Kidney (tissue), 14 donors: ENCODE results near the gene REEP3. TPM values are rescaled to one million over a fixed set of nuclear protein-coding genes. Genes with fewer than 3 reads are reported as not detected.

Experiments
- DNase-seq, 5 donors: peaks; one replicate each; pipeline ENCODE4 v3.0.0-alpha.2; 2013 to 2020
- FAIRE-seq: peaks from 2 replicates; lab custom pipeline; 2012; peaks lifted over from hg19 to GRCh38; lab: Jason Lieb, UNC
- H3K27ac ChIP-seq, 2 donors: one replicate each; pipeline ENCODE4 v1.7.0; 2013; ENCODE audit warnings: low read depth in 2 of 2, low read length in 2 of 2, inconsistent platforms in 1 of 2
- H3K27me3 ChIP-seq: one replicate; pipeline ENCODE4 v1.7.1; 2013; ENCODE audit warnings: low read length, inconsistent platforms; ENCODE audit not compliant: control insufficient read depth, insufficient read depth
- H3K36me3 ChIP-seq, 3 donors: one replicate each; pipeline versions ENCODE4 v1.7.0 to v1.7.1; 2013; ENCODE audit warnings: low read length in 3 of 3, control low read depth in 1 of 3, inconsistent platforms in 1 of 3; ENCODE audit not compliant: insufficient read depth in 3 of 3, control insufficient read depth in 2 of 3
- H3K4me1 ChIP-seq, 3 donors: one replicate each; pipeline versions ENCODE4 v1.7.0 to v1.7.1; 2013; ENCODE audit warnings: low read length in 3 of 3, inconsistent platforms in 1 of 3, low read depth in 1 of 3; ENCODE audit not compliant: control insufficient read depth in 2 of 3, insufficient read depth in 2 of 3
- H3K4me3 ChIP-seq, 3 donors: one replicate each; pipeline versions ENCODE4 v1.7.0 to v1.8.1; 2013; ENCODE audit warnings: low read length in 3 of 3, control low read depth in 1 of 3, inconsistent platforms in 1 of 3
- H3K9ac ChIP-seq, 3 donors: one replicate each; pipeline versions ENCODE4 v1.7.0 to v1.7.1; 2013; ENCODE audit warnings: low read length in 3 of 3, control low read depth in 1 of 3, inconsistent platforms in 1 of 3
- H3K9me3 ChIP-seq, 3 donors: one replicate each; pipeline versions ENCODE4 v1.7.0 to v1.7.1; 2013; ENCODE audit warnings: low read length in 3 of 3, control low read depth in 1 of 3, inconsistent platforms in 1 of 3; ENCODE audit not compliant: control insufficient read depth in 2 of 3, insufficient read depth in 1 of 3
- intact Hi-C: fragments of 100-400 bp; cut with DNase I; formaldehyde crosslinking; loops from one replicate; pipeline ENCODE4 v1.11.1; 2022
- polyA plus RNA-seq: library from polyadenylated mRNA; stranded (reverse); fragments of 350-450 nt; fragmentation: Illumina TruSeq; extraction: RNeasy Lipid Tissue Mini Kit (QIAGEN cat#74804); gene quantifications from one replicate; pipeline ENCODE4 v1.2.3, GENCODE V29; 2014; ENCODE audit warnings: low read depth, low replicate concordance; ENCODE audit not compliant: insufficient read depth
- total RNA-seq: library from RNA; stranded (reverse); fragmentation: NEBNext Ultra II Directional; extraction: Animal tissue kit (Norgen Biotek cat#: 25700); gene quantifications from one replicate; pipeline ENCODE4 v1.2.1, GENCODE V29; 2021
- TF ChIP-seq, protein P1 (sequence below): IDR thresholded peaks from 3 replicates; pipeline ENCODE4 v1.5.1; 2012; ENCODE audit warnings: mild to moderate bottlenecking, moderate library complexity, borderline replicate concordance; ENCODE audit not compliant: insufficient read depth; ENCODE audit errors: extremely low read depth
- donor health status: control.
- donor health status: control.
- donor health status: control.
- donor health status: control.
- donor health status: control.
- donor health status: DM: yes; HTN: yes; CAD: no.
- donor health status: Normal renal cell carcinoma (clear cell type).

The REEP3 gene
- total and polyA plus RNA-seq, 2 donors from 2014 or later, result 12.7 to 34.6 TPM

DNA sequence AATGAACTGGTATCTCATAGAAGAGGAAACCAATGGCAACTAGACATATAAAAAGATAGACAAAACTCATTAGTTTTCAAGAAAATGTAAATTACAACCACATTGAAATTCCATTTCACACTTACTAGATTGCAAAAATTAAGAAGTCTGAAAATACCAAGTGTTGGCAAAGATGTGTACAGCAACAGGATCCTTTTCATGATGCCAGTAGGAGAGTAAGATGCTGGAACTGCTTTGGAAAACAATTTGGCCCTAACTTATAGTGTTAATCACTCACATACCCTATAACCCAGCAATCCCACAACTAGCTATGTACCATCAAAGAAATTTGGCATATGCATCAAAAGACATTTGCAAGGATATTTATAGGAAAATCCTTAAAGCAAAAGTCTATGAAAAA lies 15.5 kb downstream of the REEP3 start:
- Histone ChIP-seq H3K4me1 (no peaks in the 10 kb centered on the region), H3K27me3 (no peaks in the 10 kb centered on the region), H3K9me3 (no peaks in the 10 kb centered on the region), H3K27ac (no peak overlapping the region), H3K36me3 (no peaks in the 10 kb centered on the region), H3K4me3 (no peak overlapping the region), H3K9ac (no peak overlapping the region)
- FAIRE-seq (no peak), DNase-seq (no peak)
- TF ChIP-seq, protein P1, sequence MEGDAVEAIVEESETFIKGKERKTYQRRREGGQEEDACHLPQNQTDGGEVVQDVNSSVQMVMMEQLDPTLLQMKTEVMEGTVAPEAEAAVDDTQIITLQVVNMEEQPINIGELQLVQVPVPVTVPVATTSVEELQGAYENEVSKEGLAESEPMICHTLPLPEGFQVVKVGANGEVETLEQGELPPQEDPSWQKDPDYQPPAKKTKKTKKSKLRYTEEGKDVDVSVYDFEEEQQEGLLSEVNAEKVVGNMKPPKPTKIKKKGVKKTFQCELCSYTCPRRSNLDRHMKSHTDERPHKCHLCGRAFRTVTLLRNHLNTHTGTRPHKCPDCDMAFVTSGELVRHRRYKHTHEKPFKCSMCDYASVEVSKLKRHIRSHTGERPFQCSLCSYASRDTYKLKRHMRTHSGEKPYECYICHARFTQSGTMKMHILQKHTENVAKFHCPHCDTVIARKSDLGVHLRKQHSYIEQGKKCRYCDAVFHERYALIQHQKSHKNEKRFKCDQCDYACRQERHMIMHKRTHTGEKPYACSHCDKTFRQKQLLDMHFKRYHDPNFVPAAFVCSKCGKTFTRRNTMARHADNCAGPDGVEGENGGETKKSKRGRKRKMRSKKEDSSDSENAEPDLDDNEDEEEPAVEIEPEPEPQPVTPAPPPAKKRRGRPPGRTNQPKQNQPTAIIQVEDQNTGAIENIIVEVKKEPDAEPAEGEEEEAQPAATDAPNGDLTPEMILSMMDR, result no peak
- intact Hi-C loops, result no loop called here

DNA sequence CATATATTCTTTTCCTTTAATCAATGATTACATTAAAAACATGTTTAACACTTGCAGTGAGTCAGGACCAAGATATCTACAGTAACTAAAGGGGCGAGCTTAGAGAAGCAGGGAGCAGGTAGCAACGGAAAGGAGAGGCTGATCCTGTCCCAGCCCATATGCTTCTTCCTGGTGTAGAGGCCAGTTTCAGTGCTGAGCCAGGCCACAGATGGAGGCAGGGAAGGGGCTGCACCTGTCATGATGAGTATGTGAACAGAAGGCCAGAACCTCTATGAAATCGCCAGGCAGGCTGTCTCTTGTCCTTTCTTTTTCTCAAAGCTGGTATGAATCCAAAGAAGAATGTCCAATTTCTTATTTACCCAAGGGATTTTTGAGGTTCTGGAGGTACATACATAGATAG lies 16.3 kb downstream of the REEP3 start:
- H3K4me1 ChIP-seq, result no peaks in the 10 kb centered on the region
- intact Hi-C loops, result no loop called here
- no peaks in the 10 kb centered on the region for H3K36me3 ChIP-seq
- H3K27ac ChIP-seq, result no peak overlapping the region
- H3K9ac ChIP-seq, result no peak overlapping the region
- no peaks in the 10 kb centered on the region for H3K27me3 ChIP-seq
- TF ChIP-seq, protein P1, result no peak
- FAIRE-seq, result no peak
- H3K4me3 ChIP-seq, result no peak overlapping the region
- no peak for DNase-seq
- no peaks in the 10 kb centered on the region for H3K9me3 ChIP-seq

DNA sequence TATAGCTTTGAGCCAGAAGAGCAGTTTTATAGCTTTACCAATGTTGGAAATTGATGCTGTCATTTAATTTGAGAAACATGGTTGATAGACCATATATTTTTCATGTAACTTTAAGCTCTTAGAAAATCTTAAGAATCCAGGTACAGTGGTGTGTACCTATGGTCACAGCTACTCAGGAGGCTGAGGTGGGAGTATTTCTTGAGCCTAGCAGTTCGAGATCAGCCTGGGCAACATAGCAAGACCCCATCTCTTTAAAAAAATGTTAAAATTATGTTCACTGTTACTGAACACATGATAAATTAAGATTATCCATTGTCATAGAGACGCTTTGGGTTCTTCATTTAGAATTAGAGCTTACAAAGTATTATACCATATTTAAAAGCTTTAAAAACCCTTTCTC lies 18.2 kb downstream of the REEP3 start:
- no peaks in the 10 kb centered on the region for H3K27me3 ChIP-seq
- H3K36me3 ChIP-seq, result no peaks in the 10 kb centered on the region
- TF ChIP-seq, protein P1, result no peak
- no peaks in the 10 kb centered on the region for H3K9me3 ChIP-seq
- H3K9ac ChIP-seq, result no peak overlapping the region
- FAIRE-seq (no peak), DNase-seq (no peak)
- H3K4me3 ChIP-seq, result no peak overlapping the region
- intact Hi-C loops, result no loop called here
- H3K4me1 ChIP-seq, result peaks cover 0 to under 1% (median 0%) of the 10 kb centered on the region in 3 donors
- no peak overlapping the region for H3K27ac ChIP-seq

DNA sequence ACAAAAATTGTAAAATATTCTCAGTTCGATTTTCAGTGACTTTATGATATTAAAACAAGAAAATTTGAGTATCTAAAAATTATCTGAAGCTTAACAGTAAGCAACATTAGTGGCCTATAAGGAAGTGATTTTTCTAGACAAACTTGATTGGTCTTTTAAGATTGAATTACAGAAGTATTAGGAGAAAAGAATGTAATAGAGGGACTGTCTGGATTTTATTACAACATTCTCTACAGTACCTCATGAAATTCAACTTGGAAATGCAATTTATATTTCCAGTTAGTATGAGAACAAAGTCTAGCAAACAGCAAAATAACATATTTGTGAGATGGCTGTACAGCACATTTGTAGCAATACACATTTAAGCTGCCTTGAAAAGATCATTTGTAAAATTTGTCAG lies 18.8 kb downstream of the REEP3 start:
- H3K27ac ChIP-seq, result no peak overlapping the region
- intact Hi-C loops, result no loop called here
- no peak for FAIRE-seq

More for the DNA sequence above, 18.8 kb downstream of the REEP3 start:
- H3K9me3 ChIP-seq, result no peaks in the 10 kb centered on the region
- H3K9ac ChIP-seq, result no peak overlapping the region
- TF ChIP-seq, protein P1, result no peak
- no peaks in the 10 kb centered on the region for H3K27me3 ChIP-seq
- no peak overlapping the region for H3K4me3 ChIP-seq
- DNase-seq, result no peak
- H3K4me1 ChIP-seq, result peaks cover 0 to 2% (median 0%) of the 10 kb centered on the region in 3 donors
- no peaks in the 10 kb centered on the region for H3K36me3 ChIP-seq
